HepG2 (cell line): Measurements from ENCODE around the gene C9orf40. TPM values are rescaled to one million over a fixed set of nuclear protein-coding genes. Genes with fewer than 3 reads are reported as not detected.
A peak's percentile ranks its signal among the peaks of the same experiment; 100 is the strongest.

ENCODE experiments used
- ATF1 ChIP-seq: IDR thresholded peaks from 2 replicates; pipeline ENCODE4 v1.6.1; 2016; ENCODE audit warnings: mild to moderate bottlenecking, control low read depth
- DR1 ChIP-seq: sonication (generic); formaldehyde crosslinking; IDR thresholded peaks from 2 replicates; pipeline ENCODE4 v1.8.0; 2021; ENCODE audit warnings: mild to moderate bottlenecking, missing genetic modification reagents, inconsistent platforms
- ELF1 ChIP-seq: sonication (generic); formaldehyde crosslinking; IDR thresholded peaks from 2 replicates; pipeline ENCODE4 v1.4.0; 2020; ENCODE audit warnings: missing genetic modification reagents
- GLMP ChIP-seq: sonication (generic); formaldehyde crosslinking; IDR thresholded peaks from 2 replicates; pipeline ENCODE4 v1.9.0; 2021; ENCODE audit warnings: missing genetic modification reagents, mild to moderate bottlenecking, borderline replicate concordance
- MXI1 ChIP-seq: IDR thresholded peaks from 3 replicates; pipeline ENCODE4 v1.6.1; 2012; ENCODE audit warnings: low read depth, low read length, inconsistent platforms, borderline replicate concordance
- NBN ChIP-seq: fragments of 450-650 bp; conservative IDR thresholded peaks from 2 replicates; pipeline ENCODE4 v1.6.1; 2017
- POGZ ChIP-seq: sonication (generic); formaldehyde crosslinking; IDR thresholded peaks from 2 replicates; pipeline ENCODE4 v1.4.0; 2020; ENCODE audit warnings: mild to moderate bottlenecking, missing genetic modification reagents
- TGIF2 ChIP-seq: IDR thresholded peaks from 2 replicates; pipeline ENCODE4 v1.6.1; 2016; ENCODE audit warnings: control low read depth, missing compliant biosample characterization
- UBTF ChIP-seq: sonication (generic); formaldehyde crosslinking; IDR thresholded peaks from 2 replicates; pipeline ENCODE4 v1.4.0; 2020; ENCODE audit warnings: mild to moderate bottlenecking, missing genetic modification reagents
- YEATS2 ChIP-seq: sonication (generic); formaldehyde crosslinking; IDR thresholded peaks from 2 replicates; pipeline ENCODE4 v1.4.0; 2020; ENCODE audit warnings: missing genetic modification reagents, borderline replicate concordance
- ZBTB42 ChIP-seq: sonication (generic); formaldehyde crosslinking; IDR thresholded peaks from 2 replicates; pipeline ENCODE4 v1.5.0; 2020; ENCODE audit warnings: mild to moderate bottlenecking, missing genetic modification reagents
- ZBTB8A ChIP-seq: sonication (generic); formaldehyde crosslinking; IDR thresholded peaks from 2 replicates; pipeline ENCODE4 v1.4.0; 2020; ENCODE audit warnings: mild to moderate bottlenecking, low read depth, missing genetic modification reagents, borderline replicate concordance
- ZFP82 ChIP-seq: sonication (generic); formaldehyde crosslinking; IDR thresholded peaks from 2 replicates; pipeline ENCODE4 v1.5.1; 2020; ENCODE audit warnings: mild to moderate bottlenecking, missing genetic modification reagents, borderline replicate concordance
- ZHX2 ChIP-seq, 2 experiments: sonication (generic) in 1 of 2; formaldehyde crosslinking in 1 of 2; IDR thresholded peaks; 2 replicates each; pipeline versions ENCODE4 v1.6.1 to v1.9.0; 2014 to 2022; ENCODE audit warnings: antibody characterized with exemption in 1 of 2, borderline replicate concordance in 1 of 2, inconsistent platforms in 1 of 2, low read depth in 1 of 2, missing genetic modification reagents in 1 of 2
- ZNF136 ChIP-seq: sonication (generic); formaldehyde crosslinking; IDR thresholded peaks from 2 replicates; pipeline ENCODE4 v1.8.1; 2022; ENCODE audit warnings: low read depth, mild to moderate bottlenecking, moderate library complexity, missing genetic modification reagents
- ZNF724P ChIP-seq: sonication (generic); formaldehyde crosslinking; IDR thresholded peaks from 2 replicates; pipeline ENCODE4 v1.8.0; 2022; ENCODE audit warnings: missing genetic modification reagents, borderline replicate concordance
- ZNF784 ChIP-seq: sonication (generic); formaldehyde crosslinking; IDR thresholded peaks from 2 replicates; pipeline ENCODE4 v1.5.1; 2020; ENCODE audit warnings: missing genetic modification reagents, mild to moderate bottlenecking, borderline replicate concordance
- polyA plus RNA-seq, 8 experiments: library from polyadenylated mRNA; depleted of rRNA in 3 of 8; stranded (reverse) in 7 of 8; unstranded in 1 of 8; fragments of >200 nt; fragmentation: Illumina TruSeq in 4 of 8; extraction: Trizol in 4 of 8; gene quantifications; 2 replicates each; pipeline versions ENCODE4 v1.2.1 to v1.2.3, GENCODE V29; 2011 to 2016; ENCODE audit warnings: low read depth in 4 of 8, missing spikeins in 1 of 8, mixed read lengths in 1 of 8; ENCODE audit not compliant: insufficient read depth in 1 of 8
- total RNA-seq, 5 experiments: library from RNA; depleted of rRNA; stranded (reverse); fragments of >200 nt; fragmentation: Illumina TruSeq; extraction: Trizol; gene quantifications; 2 replicates each; pipeline ENCODE4 v1.2.3, GENCODE V29; 2016; ENCODE audit warnings: low read depth in 1 of 5

The C9orf40 gene
- total and polyA plus RNA-seq, 2 of the 13 experiments (the other 11 are each of a cell fraction or from before 2014, with no cell fraction given) = 3.0 to 13.5 TPM

DNA sequence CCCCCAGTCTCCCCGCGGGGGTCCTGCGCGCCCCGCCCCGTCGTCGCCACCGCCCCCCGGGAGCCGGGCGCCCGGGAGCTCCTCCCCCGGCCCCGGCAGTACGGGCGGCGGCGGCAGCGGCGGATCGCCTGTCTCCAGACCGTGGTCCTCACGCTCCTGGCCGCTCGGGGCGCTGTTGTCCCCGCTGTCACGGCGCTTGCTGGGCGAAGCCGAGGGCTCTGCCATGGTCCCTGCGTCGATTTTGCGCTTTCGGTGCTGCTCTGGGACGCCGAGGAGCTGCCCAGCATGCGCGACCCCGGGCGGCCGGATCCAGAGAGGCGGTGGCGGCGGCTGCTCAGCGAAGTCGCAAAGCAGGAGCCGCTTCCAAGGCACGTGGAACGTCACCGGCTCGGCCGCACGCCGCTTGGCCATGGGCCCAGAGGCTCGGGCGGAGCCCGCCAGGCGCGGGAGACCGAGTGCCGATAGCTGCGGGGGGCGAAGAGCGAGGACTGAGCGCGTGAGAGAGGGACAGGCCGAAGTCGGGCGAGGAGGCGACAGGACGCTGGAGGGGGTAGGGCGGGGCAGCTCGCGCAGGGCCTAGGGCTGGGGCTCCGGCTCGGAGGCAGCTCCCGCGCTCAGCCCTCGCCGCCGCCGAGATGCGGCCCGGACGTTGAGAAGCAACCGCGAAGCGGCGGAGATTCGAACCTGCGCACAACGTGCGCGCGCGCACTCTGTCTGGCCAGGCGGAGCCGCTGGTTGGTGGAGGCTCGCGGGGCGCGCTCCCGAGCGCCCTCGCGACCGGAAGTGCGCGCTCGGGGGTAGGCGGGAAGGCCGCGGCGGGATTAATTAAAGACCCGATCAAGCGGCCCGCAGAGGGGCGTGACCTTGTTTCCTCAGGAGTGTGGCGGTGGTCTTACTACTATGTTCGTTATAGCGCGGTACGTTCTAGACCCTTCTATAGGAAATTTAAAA, at the start of gene C9orf40 (continued):
- TF ChIP-seq ZNF784 (CRISPR knock-in tag) (peak; percentile 77; the same call in 1 of the 2 replicates), DR1 (0 out of 2 replicates have a peak, but pooled peaks have one; percentile 48), ZBTB42 (CRISPR knock-in tag) (peak; percentile 73; the same call in 1 of the 2 replicates), ZNF136 (CRISPR knock-in tag) (peak; percentile 30; the same call in 1 of the 2 replicates), ZNF724P (CRISPR knock-in tag) (peak; percentile 80), ZHX2 (IDR thresholded peaks at IDR 0.05; ENCODE audit: low read depth) (no peak), ZHX2 (CRISPR knock-in tag; IDR thresholded peaks at IDR 0.05; ENCODE audit: borderline replicate concordance) (peak; percentile 91), GLMP (CRISPR knock-in tag) (0 out of 2 replicates have a peak, but pooled peaks have one; percentile 36), YEATS2 (peak; percentile 15; the same call in 1 of the 2 replicates), ELF1 (CRISPR knock-in tag) (peak; percentile 73), MXI1 (peak; percentile 54; the same call in 1 of the 3 replicates), NBN (no peak), TGIF2 (CRISPR knock-in tag) (peak; percentile 74; the same call in 1 of the 2 replicates), POGZ (CRISPR knock-in tag) (peak; percentile 70), ZBTB8A (CRISPR knock-in tag) (peak; percentile 69; the same call in 1 of the 2 replicates), ATF1 (CRISPR knock-in tag) (no peak), ZFP82 (CRISPR knock-in tag) (no peak), UBTF (peak; percentile 95)
